Measurements from ENCODE around the gene INPP5B.
"Not testable (repeated sequence)": the region's sequence is repeated elsewhere in the genome, so short reads cannot be mapped to it uniquely, and the experiment has no call there.

INPP5B gene

DNA sequence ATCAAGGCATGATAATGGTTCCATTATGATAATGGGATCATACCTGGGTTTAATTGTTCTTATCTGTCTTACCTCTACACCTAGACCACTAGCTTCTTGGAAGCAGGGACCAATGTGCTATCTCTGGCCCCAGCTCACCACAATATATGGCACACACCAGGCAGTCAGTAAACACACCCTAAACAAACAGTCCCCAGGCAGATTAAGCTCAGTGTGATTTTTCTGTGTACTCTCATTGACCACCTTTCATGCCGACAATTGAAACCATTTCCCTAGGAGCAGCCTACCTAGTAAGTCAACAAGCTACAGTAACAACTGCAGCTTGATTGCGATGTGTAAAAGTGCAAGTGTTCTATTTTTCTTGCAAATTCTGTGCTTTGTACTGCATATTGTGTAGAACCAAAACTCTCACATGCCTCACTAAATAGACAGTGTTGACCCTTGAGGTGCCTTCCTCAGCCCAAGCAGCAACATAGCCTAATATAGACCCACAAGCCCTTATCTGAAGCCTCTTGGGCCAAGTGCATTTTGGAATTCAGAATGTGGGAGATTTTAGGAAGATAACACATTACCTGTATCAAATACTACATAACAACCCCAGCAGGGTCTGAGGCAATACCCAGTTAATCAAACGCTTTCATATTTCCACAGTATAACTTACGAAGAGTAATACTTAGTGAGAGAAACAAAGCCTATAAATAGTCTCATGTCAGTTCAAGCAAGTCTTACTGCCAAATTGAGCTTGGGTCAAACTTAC lies 32.0 kb downstream of the INPP5B start:
- Mint-ChIP-seq H3K27me3 (ENCODE audit: low read depth) (no peaks in the 10 kb centered on the region), H3K9me3 (no peaks in the 10 kb centered on the region), H3K4me1 (ENCODE audit: low read depth) (no peaks in the 10 kb centered on the region), H3K36me3 (ENCODE audit: low read depth) (peaks cover 1% of the 10 kb centered on the region), H3K4me3 (no peak overlapping the region), H3K27ac (no peak overlapping the region)
- DNase-seq (ENCODE audit: low spot score) = no peak

DNA sequence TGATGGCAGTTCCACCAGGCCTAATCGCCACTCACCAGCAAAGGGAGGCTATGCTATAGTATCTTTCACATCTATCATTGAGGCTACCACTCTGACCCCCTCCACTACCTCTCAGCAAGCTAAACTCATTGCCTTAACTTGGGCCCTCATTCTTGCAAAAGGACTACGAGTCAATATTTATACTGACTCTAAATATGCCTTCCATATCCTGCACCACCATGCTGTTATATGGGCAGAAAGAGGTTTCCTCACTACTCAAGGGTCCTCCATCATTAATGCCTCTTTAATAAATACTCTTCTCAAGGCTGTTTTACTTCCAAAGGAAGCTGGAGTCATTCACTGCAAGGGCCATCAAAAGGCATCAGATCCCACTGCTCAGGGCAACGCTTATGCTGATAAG lies 35.4 kb downstream of the INPP5B start:
- H3K4me3 Mint-ChIP-seq; H3K27ac Mint-ChIP-seq; H3K36me3 Mint-ChIP-seq (ENCODE audit: low read depth); H3K27me3 Mint-ChIP-seq (ENCODE audit: low read depth); H3K4me1 Mint-ChIP-seq (ENCODE audit: low read depth); DNase-seq (ENCODE audit: low spot score): not testable (repeated sequence)
- peaks cover 17% of the 10 kb centered on the region for H3K9me3 Mint-ChIP-seq

DNA sequence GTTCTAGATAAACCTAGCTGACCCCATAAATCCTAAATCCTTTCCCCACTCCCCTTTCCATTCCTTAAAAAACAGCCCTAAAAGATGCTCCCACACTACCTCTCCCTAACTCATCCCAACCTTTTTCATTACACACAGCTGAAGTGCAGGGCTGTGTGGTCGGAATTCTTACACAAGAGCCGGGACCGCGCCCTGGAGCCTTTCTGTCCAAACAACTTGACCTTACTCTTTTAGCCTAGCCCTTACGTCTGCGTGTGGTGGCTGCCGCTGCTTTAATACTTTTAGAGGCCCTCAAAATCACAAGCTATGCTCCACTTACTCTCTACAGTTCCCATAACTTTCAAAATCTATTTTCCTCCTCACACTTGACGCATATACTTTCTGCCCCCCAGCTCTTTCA lies 36.0 kb downstream of the INPP5B start:
- not testable (repeated sequence) for H3K27ac Mint-ChIP-seq; H3K27me3 Mint-ChIP-seq (ENCODE audit: low read depth); DNase-seq (ENCODE audit: low spot score); H3K4me3 Mint-ChIP-seq; H3K4me1 Mint-ChIP-seq (ENCODE audit: low read depth)
- Mint-ChIP-seq H3K36me3 (ENCODE audit: low read depth) (peaks cover 13% of the 10 kb centered on the region), H3K9me3 (peaks cover 21% of the 10 kb centered on the region)

DNA sequence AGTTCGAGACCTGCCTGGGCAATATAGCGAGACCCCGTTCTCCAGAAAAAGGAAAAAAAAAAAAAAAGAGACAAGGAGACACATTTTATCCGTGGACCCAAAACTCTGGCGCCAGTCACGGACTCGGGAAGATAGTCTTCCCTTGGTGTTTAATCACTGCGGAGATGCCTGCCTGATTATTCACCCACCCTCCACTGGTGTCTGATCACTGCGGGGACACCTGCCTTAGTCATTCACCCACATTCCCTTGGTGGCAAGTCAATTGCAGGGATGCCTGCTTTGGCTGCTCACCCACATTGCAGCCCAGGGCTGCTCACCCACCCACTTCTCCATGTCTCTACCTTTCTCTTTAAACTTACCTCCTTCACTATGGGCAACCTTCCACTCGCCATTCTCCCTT lies 38.3 kb downstream of the INPP5B start:
- DNase-seq (ENCODE audit: low spot score); H3K27me3 Mint-ChIP-seq (ENCODE audit: low read depth); H3K4me1 Mint-ChIP-seq (ENCODE audit: low read depth); H3K27ac Mint-ChIP-seq; H3K4me3 Mint-ChIP-seq: not testable (repeated sequence)
- Mint-ChIP-seq H3K36me3 (ENCODE audit: low read depth) (peaks cover 13% of the 10 kb centered on the region), H3K9me3 (peaks cover 21% of the 10 kb centered on the region)

DNA sequence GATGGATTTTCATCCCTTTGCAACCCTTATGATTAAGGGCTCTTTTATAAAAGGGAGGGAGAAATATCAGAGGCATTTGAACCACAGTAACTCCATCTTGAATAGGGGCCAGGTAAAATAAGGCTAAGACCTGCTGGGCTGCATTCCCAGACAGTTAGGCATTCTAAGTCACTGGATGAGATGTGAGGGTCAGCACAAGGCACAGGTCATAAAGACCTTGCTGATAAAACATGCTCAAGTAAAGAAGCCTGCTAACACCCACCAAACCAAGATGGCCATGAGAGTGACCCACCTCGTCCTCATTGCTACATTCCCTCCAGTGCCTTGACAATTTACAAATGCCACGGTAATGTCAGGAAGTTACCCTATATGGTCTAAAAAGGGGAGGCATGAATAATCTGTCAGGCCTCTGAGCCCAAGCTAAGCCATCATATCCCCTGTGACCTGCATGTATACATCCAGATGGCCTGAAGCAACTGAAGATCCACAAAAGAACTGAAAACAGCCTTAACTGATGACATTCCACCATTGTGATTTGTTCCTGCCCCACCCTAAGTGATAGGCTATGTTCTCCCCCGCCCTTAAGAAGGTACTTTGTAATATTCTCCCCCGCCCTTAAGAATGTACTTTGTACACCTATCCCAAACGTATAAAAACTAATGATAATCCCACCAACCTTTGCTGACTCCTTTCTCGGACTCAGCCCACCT lies 39.3 kb downstream of the INPP5B start:
- not testable (repeated sequence) for H3K27me3 Mint-ChIP-seq (ENCODE audit: low read depth); H3K4me3 Mint-ChIP-seq; H3K4me1 Mint-ChIP-seq (ENCODE audit: low read depth); H3K27ac Mint-ChIP-seq; DNase-seq (ENCODE audit: low spot score)
- Mint-ChIP-seq H3K36me3 (ENCODE audit: low read depth) (peaks cover 16% of the 10 kb centered on the region), H3K9me3 (peaks cover 21% of the 10 kb centered on the region)

GRCh38 chr1:37906591-37906990 lies 40.3 kb downstream of the INPP5B start:
- not testable (repeated sequence) for H3K27me3 Mint-ChIP-seq (ENCODE audit: low read depth); DNase-seq (ENCODE audit: low spot score); H3K4me1 Mint-ChIP-seq (ENCODE audit: low read depth); H3K4me3 Mint-ChIP-seq; H3K27ac Mint-ChIP-seq
- Mint-ChIP-seq H3K36me3 (ENCODE audit: low read depth) (peaks cover 18% of the 10 kb centered on the region), H3K9me3 (peaks cover 21% of the 10 kb centered on the region)

- H3K4me3 Mint-ChIP-seq = no peak overlapping the region
- H3K27me3 Mint-ChIP-seq (ENCODE audit: low read depth) = no peaks in the 10 kb centered on the region
- H3K9me3 Mint-ChIP-seq = peaks cover 21% of the 10 kb centered on the region
- peaks cover 6% of the 10 kb centered on the region for H3K4me1 Mint-ChIP-seq (ENCODE audit: low read depth)
- DNase-seq (ENCODE audit: low spot score) = no peak
- H3K36me3 Mint-ChIP-seq (ENCODE audit: low read depth) = peaks cover 23% of the 10 kb centered on the region
- no peak overlapping the region for H3K27ac Mint-ChIP-seq
Measured at GRCh38 chr1:37905727-37906126, 41.1 kb downstream of the INPP5B start.

DNA sequence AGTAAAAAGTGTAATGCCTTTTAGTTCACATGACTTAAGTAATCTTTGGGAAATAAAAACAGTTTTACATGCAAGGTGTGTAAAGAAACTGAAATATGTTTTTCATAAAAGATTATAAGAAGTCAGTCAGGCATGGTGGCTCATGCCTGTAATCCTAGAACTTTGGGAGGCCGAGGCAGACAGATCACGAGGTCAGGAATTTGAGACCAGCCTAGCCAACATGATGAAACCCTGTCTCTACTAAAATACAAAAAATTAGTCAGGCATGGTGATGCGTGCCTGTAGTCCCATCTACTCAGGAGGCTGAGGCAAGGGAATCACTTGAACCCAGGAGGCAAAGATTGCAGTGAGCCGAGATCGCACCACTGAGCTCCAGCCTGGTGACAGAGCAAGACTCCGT lies 42.9 kb downstream of the INPP5B start:
- DNase-seq (ENCODE audit: low spot score); H3K4me1 Mint-ChIP-seq (ENCODE audit: low read depth); H3K27me3 Mint-ChIP-seq (ENCODE audit: low read depth); H3K4me3 Mint-ChIP-seq; H3K27ac Mint-ChIP-seq: not testable (repeated sequence)
- Mint-ChIP-seq H3K36me3 (ENCODE audit: low read depth) (peaks cover 25% of the 10 kb centered on the region), H3K9me3 (peaks cover 21% of the 10 kb centered on the region)

- no peak overlapping the region for H3K4me3 Mint-ChIP-seq
- no peaks in the 10 kb centered on the region for H3K27me3 Mint-ChIP-seq (ENCODE audit: low read depth)
- peaks cover 16% of the 10 kb centered on the region for H3K9me3 Mint-ChIP-seq
- H3K27ac Mint-ChIP-seq = no peak overlapping the region
- no peak for DNase-seq (ENCODE audit: low spot score)
- peaks cover 6% of the 10 kb centered on the region for H3K4me1 Mint-ChIP-seq (ENCODE audit: low read depth)
- peaks cover 30% of the 10 kb centered on the region for H3K36me3 Mint-ChIP-seq (ENCODE audit: low read depth)
Measured at GRCh38 chr1:37902983-37903382, 43.9 kb downstream of the INPP5B start.

GRCh38 chr1:37901893-37902225 lies 45.0 kb downstream of the INPP5B start:
- Mint-ChIP-seq H3K4me1 (ENCODE audit: low read depth) (peaks cover 6% of the 10 kb centered on the region), H3K4me3 (no peak overlapping the region), H3K27me3 (ENCODE audit: low read depth) (no peaks in the 10 kb centered on the region), H3K9me3 (peaks cover 5% of the 10 kb centered on the region), H3K27ac (no peak overlapping the region), H3K36me3 (ENCODE audit: low read depth) (peaks cover 26% of the 10 kb centered on the region)
- no peak for DNase-seq (ENCODE audit: low spot score)

DNA sequence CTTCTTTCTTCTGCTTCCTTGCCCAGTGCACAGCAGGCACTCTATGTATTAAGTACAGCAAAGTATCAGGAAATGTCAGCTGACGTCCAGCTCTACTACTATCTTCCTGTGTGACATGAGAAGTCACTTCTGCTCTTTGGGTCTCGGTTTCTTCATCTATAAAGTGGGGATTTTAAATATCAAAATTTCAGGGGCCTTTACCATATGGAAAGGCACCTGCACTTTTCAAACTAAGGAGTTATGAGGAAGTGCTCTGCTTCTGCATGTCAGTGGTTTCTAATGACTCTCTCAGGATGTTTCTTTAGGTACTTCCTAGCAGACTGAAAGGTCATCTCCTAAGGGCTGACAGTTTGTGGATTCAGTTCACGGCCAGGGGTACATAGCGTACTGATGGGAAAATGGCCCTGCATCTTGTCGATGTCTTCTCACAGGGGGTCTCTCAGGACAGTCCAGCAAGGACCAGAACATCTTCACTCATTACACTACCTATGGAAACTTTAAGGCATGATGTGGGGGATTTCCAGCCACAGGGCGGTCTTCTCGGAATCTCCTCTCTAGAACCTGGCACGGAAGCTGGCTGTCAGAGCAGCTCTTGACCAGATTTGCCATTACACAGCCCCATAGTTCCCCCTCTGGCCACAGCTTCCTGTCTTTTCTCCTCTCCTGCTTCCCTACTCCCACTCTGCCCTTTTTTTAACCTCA lies 45.5 kb downstream of the INPP5B start:
- Mint-ChIP-seq H3K36me3 (ENCODE audit: low read depth) (peaks cover 23% of the 10 kb centered on the region), H3K4me3 (no peak overlapping the region), H3K27ac (peak overlapping the region; percentile 5), H3K9me3 (peaks cover 3% of the 10 kb centered on the region), H3K27me3 (ENCODE audit: low read depth) (no peaks in the 10 kb centered on the region), H3K4me1 (ENCODE audit: low read depth) (peaks cover 6% of the 10 kb centered on the region)
- no peak for DNase-seq (ENCODE audit: low spot score)

DNA sequence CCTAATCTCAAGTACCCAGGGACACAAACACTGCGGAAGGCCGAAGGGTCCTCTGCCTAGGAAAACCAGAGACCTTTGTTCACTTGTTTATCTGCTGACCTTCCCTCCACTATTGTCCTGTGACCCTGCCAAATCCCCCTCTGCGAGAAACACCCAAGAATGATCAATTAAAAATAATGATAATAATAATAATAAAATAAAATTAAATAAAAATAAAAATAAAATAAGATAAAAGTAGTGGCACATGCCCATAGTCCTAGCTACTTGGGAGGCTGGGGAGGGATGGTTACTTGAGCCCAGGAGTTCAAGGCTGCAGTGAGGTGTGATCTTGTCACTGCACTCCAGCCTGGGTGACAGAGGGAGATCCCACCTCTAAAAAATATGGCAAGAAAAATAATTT lies 49.3 kb downstream of the INPP5B start:
- not testable (repeated sequence) for H3K4me1 Mint-ChIP-seq (ENCODE audit: low read depth); H3K9me3 Mint-ChIP-seq; H3K27ac Mint-ChIP-seq; DNase-seq (ENCODE audit: low spot score); H3K27me3 Mint-ChIP-seq (ENCODE audit: low read depth); H3K4me3 Mint-ChIP-seq
- H3K36me3 Mint-ChIP-seq (ENCODE audit: low read depth) = peaks cover 17% of the 10 kb centered on the region

GRCh38 chr1:37893673-37894072 lies 53.2 kb downstream of the INPP5B start:
- H3K27ac Mint-ChIP-seq = no peak overlapping the region
- H3K4me1 Mint-ChIP-seq (ENCODE audit: low read depth) = no peaks in the 10 kb centered on the region

More at GRCh38 chr1:37893673-37894072, 53.2 kb downstream of the INPP5B start:
- Mint-ChIP-seq H3K4me3 (no peak overlapping the region), H3K36me3 (ENCODE audit: low read depth) (peaks cover 11% of the 10 kb centered on the region), H3K9me3 (no peaks in the 10 kb centered on the region), H3K27me3 (ENCODE audit: low read depth) (no peaks in the 10 kb centered on the region)
- no peak for DNase-seq (ENCODE audit: low spot score)

All from T-helper 2 cell treated with Interferon-gamma antibody and Interleukin-4, amounts not matched to agents 5 μg/mL and 100 μg/mL, for 36 hours (primary cell).